HG02763 (cell line): ENCODE data around the gene ZNF576.
A peak's percentile ranks its signal among the peaks of the same experiment; 100 is the strongest.
"Not testable (repeated sequence)": the region's sequence is repeated elsewhere in the genome, so short reads cannot be mapped to it uniquely, and the experiment has no call there.

Experiments used
- ATAC-seq: cut with Tn5 transposase; IDR thresholded peaks from one replicate; pipeline ENCODE4 v1.9.1; 2021; ENCODE audit warnings: mild to moderate bottlenecking, moderate library complexity; ENCODE audit not compliant: unreplicated experiment

Gene ZNF576

GRCh38 chr19:43598445-43599240 is 2.2 kb downstream of the ZNF576 start:
- no peak for ATAC-seq

DNA sequence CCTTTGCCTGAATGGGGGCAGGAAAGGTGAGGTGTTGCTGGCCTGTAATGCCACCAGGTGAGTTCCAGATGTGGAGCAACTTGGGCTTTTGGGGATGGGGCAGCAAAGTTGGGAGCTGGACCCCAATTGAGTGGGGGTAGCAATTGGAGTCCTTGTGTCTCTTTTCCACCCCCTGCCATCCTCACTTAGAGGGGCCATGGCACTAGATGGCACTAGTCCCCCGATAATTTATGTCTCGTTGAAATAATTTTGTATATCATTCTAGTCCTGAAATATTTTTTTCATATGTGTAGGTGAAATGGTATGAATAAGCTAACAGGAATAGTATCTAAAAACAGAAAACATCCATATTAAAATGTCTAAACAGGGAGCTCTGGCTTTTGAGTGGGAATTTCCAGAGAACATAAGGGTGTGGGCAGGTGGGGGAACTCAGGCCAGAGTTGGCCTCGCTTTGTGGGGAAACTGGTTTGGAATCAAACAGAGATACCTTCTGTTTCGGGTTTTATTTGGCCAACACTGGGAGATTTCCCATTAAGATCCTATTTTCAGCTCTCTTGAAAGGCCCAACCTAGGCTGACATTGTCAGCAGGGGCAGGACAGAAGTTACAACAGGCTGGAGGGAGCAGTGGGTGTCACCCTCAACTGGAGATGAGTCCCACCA is 3.4 kb downstream of the ZNF576 start:
- ATAC-seq, result no peak

- not testable (repeated sequence) for ATAC-seq
Observed at GRCh38 chr19:43600326-43600725, 3.9 kb downstream of the ZNF576 start.

- ATAC-seq, result no peak
Observed at GRCh38 chr19:43605875-43606568, 9.6 kb downstream of the ZNF576 start.

GRCh38 chr19:43606569-43607229 is 10.3 kb downstream of the ZNF576 start:
- ATAC-seq, result no peak

GRCh38 chr19:43607238-43608205 is 11.1 kb downstream of the ZNF576 start:
- ATAC-seq, result no peak

GRCh38 chr19:43609872-43610271 is 13.5 kb downstream of the ZNF576 start:
- no peak for ATAC-seq

- ATAC-seq, result no peak
Observed at GRCh38 chr19:43610493-43610892, 14.1 kb downstream of the ZNF576 start.

DNA sequence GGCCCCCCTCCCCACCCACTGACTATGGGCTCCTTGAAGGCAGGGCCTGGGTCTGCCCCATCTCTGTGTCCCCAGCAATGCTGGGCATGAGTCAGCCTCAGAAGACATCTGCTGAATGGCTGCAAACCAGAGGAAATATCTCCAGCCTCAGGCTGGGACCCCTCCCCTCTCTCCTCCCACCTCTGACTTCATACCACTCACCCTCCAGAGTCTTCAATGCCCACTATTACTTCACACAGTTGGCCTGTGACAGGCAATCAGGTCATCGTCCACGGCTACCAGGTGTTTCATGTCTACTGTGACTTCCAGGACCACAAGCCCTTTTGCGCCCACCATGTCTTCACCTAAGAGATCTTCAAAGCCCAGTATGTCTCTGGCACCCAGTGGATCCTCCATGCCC is 15.4 kb downstream of the ZNF576 start, which contains the start of gene SRRM5:
SRRM5 (plus strand) TSS at position 301 of the 400 bp plus-strand sequence; CDS start at position 335, 34 bp downstream.
- no peak for ATAC-seq

- ATAC-seq, result no peak
Observed at GRCh38 chr19:43612374-43612773, 16.0 kb downstream of the ZNF576 start.

DNA sequence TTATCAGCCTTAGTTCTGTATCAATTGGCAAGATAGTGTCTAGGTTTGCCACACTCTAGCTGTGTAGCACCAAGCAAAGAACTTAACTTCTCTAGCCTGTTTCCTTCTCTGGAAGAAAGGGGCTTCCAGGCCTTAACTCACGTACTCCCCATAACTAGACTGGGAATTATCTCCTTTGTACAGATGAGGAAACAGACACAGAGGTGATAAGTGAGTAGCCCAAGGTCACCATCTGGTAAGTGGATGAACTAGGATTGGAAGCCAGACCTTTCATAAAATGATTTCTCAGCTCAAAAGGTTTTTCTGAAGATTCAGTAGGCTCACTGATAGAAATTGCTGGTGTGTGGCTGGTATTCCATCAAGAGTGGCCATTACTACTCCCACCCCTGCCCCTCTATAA is 19.9 kb downstream of the ZNF576 start:
- no peak for ATAC-seq

GRCh38 chr19:43616954-43617353 is 20.6 kb downstream of the ZNF576 start:
- no peak for ATAC-seq

- ATAC-seq, result peak; percentile 9
Observed at GRCh38 chr19:43618921-43619261, 22.5 kb downstream of the ZNF576 start.

DNA sequence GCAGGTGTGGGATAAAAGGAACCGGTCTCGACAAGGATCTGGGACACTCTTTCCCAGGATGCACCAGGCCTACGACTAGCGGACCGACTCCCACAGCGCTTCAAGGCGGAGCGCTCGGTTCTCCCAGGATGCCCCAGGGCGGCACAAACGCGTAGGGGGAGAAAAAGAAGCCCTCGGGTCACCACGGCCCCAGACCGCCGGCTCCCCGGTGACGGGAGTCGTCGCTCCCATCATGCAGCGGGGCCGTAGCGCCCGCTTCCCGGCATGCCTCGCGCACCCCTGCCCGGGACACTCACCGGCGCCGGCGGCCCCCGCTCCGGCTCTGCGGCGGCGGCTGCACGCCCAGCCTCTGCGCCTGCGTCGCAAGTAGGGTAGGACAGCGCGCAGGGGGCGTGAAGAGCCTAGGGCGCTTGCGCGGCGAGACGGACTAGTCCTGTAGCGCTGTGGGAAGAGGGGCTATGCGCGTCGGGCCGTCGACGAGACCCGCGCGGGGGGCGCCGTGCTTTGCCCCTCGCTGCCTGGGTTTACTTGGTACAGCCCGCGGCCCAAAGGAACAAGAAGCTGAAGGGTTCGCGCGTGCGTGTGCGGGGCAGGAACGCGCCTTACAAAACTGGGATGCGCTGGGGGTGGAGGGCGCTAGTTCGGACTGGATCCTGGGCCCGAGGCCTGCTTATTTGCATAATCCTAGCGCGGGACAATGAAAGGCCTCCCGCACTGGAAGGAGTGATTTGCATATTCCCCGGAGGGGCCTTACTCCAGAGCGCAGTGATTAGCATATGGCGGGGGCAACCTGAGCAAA is 23.1 kb downstream of the ZNF576 start, which contains the start of gene ZNF428:
ZNF428 (minus strand) TSS at position 368 of the 799 bp plus-strand sequence. CDS start 5,325 bp downstream, outside the sequence.
- peak; percentile 78 for ATAC-seq

- ATAC-seq, result no peak
Observed at GRCh38 chr19:43620061-43621001, 23.9 kb downstream of the ZNF576 start.

DNA sequence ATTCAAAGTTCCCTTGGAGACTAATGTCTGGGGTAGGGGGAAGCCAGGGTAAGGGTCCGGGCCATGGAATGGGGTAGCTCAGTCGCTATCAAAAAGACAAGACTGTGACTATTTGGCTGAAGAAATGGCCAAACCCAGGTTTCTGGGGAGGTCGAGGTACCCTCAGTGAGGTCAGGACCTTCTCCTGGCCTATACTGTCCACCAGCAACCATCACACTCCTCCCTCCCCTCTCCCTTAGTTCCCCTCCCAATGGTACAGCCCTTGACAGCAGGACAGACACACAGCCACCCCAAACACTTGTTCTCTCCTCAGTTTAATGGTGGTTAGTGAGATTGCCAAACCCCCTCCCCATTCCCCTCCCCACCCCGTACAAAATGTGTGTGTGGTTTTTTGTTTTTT is 25.7 kb downstream of the ZNF576 start:
- ATAC-seq, result no peak

GRCh38 chr19:43622956-43623355 is 26.6 kb downstream of the ZNF576 start:
- ATAC-seq, result no peak
